Measurements from ENCODE around the gene PPP1R36. TPM values are rescaled to one million over a fixed set of nuclear protein-coding genes. Genes with fewer than 3 reads are reported as not detected.

PPP1R36 gene
- total and polyA plus RNA-seq, 2 of the 8 experiments (the other 6 are each of a cell fraction or from before 2014, with no cell fraction given) = 0.39 to 0.93 TPM

DNA sequence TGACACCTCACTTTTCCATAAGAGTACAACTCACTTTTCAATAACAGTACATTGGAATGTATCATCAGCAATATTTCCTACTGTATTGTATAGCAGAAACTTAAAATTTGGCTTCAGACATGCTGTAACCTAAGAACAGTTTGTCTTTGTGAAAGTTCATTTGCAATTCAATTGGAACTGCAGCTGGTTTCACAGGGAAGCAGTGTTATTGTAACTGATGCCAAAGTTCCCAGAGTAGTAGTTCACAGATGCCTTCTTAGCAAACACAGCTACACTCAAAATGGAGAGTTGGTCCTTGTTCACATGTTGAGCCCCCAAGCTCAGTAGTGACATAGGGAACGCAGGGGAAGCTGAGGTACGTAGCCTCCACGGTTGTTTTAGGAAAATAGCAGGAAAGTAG lies 23.3 kb downstream of the PPP1R36 start:
- no peak for DNase-seq (ENCODE audit: low read depth in 1 of 2, low spot score in 2 of 2)
- Histone ChIP-seq H3K4me2 (ENCODE audit: insufficient read depth in 1 of 2, low read depth in 2 of 2, low read length in 2 of 2) (peak overlapping the region; percentile 39 to 52), H3K18ac (ENCODE audit: extremely low read depth, low read length) (peak overlapping the region; percentile 97), H4K91ac (replicated peaks; ENCODE audit: insufficient read length, low read length) (no peak overlapping the region), H3K56ac (replicated peaks; ENCODE audit: insufficient read length, low read depth, low read length) (no peak overlapping the region), H2AK5ac (ENCODE audit: low read depth, low read length) (no peak overlapping the region), H4K8ac (ENCODE audit: extremely low read depth, insufficient read depth, low read length) (no peak overlapping the region), H3K79me2 (ENCODE audit: control insufficient read depth in 1 of 2, insufficient read depth in 2 of 2, low read length in 2 of 2) (no peaks in the 10 kb centered on the region), H3K9me3 (ENCODE audit: insufficient read depth in 2 of 2, low read depth in 1 of 2, low read length in 1 of 2) (no peaks in the 10 kb centered on the region), H2BK15ac (ENCODE audit: low read length) (0 out of 2 replicates have a peak overlapping the region, but pooled peaks have one; percentile 31), H2BK5ac (ENCODE audit: low read depth, low read length) (peak overlapping the region; percentile 93; the same call in 1 of the 2 replicates), H3K4me3 (ENCODE audit: extremely low read depth in 1 of 4, insufficient read depth in 2 of 4, low read depth in 3 of 4, low read length in 4 of 4) (peak overlapping the region in 1 of 4 experiments; percentile 26; a peak in 1 of 8 replicates), H3K14ac (ENCODE audit: insufficient read length) (no peak overlapping the region), H3K23me2 (ENCODE audit: low read depth, low read length) (no peaks in the 10 kb centered on the region), H4K20me1 (replicated peaks in 1 of 2; ENCODE audit: control insufficient read depth in 1 of 2, insufficient read depth in 2 of 2, low read length in 2 of 2) (no peaks in the 10 kb centered on the region), H3K4ac (replicated peaks; ENCODE audit: insufficient read length, low read depth, low read length) (peak overlapping the region; percentile 11), H2BK12ac (ENCODE audit: low read depth, low read length) (peak overlapping the region; percentile 91), H3K79me1 (ENCODE audit: low read depth, low read length) (no peaks in the 10 kb centered on the region), H3K23ac (ENCODE audit: insufficient read length) (no peak overlapping the region), H4K5ac (ENCODE audit: insufficient read length, low read depth, low read length) (peak overlapping the region; percentile 12), H2AFZ (ENCODE audit: low read length) (no peak overlapping the region), H2BK120ac (replicated peaks; ENCODE audit: low read depth, low read length) (no peak overlapping the region), H3K9ac (replicated peaks in 1 of 4; ENCODE audit: extremely low read depth in 1 of 4, low read depth in 3 of 4, low read length in 3 of 4) (no peak overlapping the region; a peak in 1 of 7 replicates), H3K4me1 (replicated peaks in 1 of 4; ENCODE audit: control insufficient read depth in 3 of 4, insufficient read depth in 4 of 4, low read length in 3 of 4) (peaks cover 2 to 13% (median 6%) of the 10 kb centered on the region in 4 experiments; a peak in 5 of 7 replicates), H3K36me3 (ENCODE audit: control insufficient read depth in 2 of 4, insufficient read depth in 4 of 4, low read length in 3 of 4) (no peaks in the 10 kb centered on the region), H2BK20ac (ENCODE audit: low read length) (peak overlapping the region; percentile 97), H3K27me3 (replicated peaks in 1 of 4; ENCODE audit: control insufficient read depth in 3 of 4, extremely low read depth in 1 of 4, insufficient read depth in 3 of 4, low read length in 3 of 4) (no peaks in the 10 kb centered on the region), H3K27ac (ENCODE audit: low read depth, low read length) (peak overlapping the region; percentile 44; the same call in 1 of the 2 replicates)
- CTCF ChIA-PET (ENCODE audit: partially characterized antibody) = interaction anchor here (0.7 to 2.3 kb wide), 4 partner anchors 11 to 163 kb away, joined by 3 to 8 read pairs (median 4); no protein-coding TSS in a partner anchor
- 25% methylated on average over 3 of the region's 3 CpGs; no CpG with 5 or more reads in 1 of the 2 experiments for WGBS, 2 experiments (ENCODE audit: extremely low coverage in 1 of 2, insufficient coverage in 1 of 2, insufficient read length in 1 of 2, insufficient replicate concordance in 2 of 2, low coverage in 1 of 2, low lambda C conversion rate in 2 of 2, missing lambda C conversion rate in 1 of 2)
- POLR2A ChIA-PET (ENCODE audit: partially characterized antibody) = interaction anchor here (1.1 to 2.3 kb wide), 2 partner anchors 8 to 69 kb away, joined by 4 to 5 read pairs; partner anchors contain the start of gene ZBTB1
- FAIRE-seq = peak; percentile 92
- TF ChIP-seq SIX5 (IDR thresholded peaks at IDR 0.05; ENCODE audit: low read depth, low read length) (no peak), HDAC6 (IDR thresholded peaks at IDR 0.05; ENCODE audit: low read depth, low read length) (no peak), ZNF274 (IDR thresholded peaks at IDR 0.05; ENCODE audit: borderline replicate concordance, extremely low read depth, low read length) (no peak), POU5F1 (IDR thresholded peaks at IDR 0.05; ENCODE audit: low read depth, low read length) (no peak), CHD2 (IDR thresholded peaks at IDR 0.05; ENCODE audit: low read length) (no peak), RFX5 (IDR thresholded peaks at IDR 0.05; ENCODE audit: borderline replicate concordance, low read depth, low read length) (no peak), SIRT6 (IDR thresholded peaks at IDR 0.05; ENCODE audit: low read length) (no peak), FOSL1 (IDR thresholded peaks at IDR 0.05; ENCODE audit: insufficient read depth, low read depth, low read length) (no peak), EZH2 (IDR thresholded peaks at IDR 0.05; ENCODE audit: low read depth, low read length, severe bottlenecking) (no peak), EP300 (IDR thresholded peaks at IDR 0.05; ENCODE audit: borderline replicate concordance in 1 of 2, low read depth in 2 of 2, low read length in 2 of 2) (no peak), PHF8 (conservative IDR thresholded peaks at IDR 0.05; ENCODE audit: low read depth, low read length) (no peak), BACH1 (IDR thresholded peaks at IDR 0.05; ENCODE audit: low read length) (no peak), BRCA1 (IDR thresholded peaks at IDR 0.05; ENCODE audit: low read depth, low read length) (no peak), SIN3A (conservative IDR thresholded peaks at IDR 0.05 in 1 of 2, IDR thresholded peaks at IDR 0.05 in 1 of 2; ENCODE audit: low read depth in 1 of 2, low read length in 2 of 2) (0 out of 4 replicates have a peak, but pooled peaks of 1 of the 2 experiments have one; percentile 65)
